ENCODE results near the gene KBTBD4.
"Not testable (repeated sequence)": the region's sequence is repeated elsewhere in the genome, so short reads cannot be mapped to it uniquely, and the experiment has no call there.

Gene KBTBD4

GRCh38 chr11:47589977-47590861, 11.4 kb upstream of the KBTBD4 start:
- DNase-seq, result no peak

DNA sequence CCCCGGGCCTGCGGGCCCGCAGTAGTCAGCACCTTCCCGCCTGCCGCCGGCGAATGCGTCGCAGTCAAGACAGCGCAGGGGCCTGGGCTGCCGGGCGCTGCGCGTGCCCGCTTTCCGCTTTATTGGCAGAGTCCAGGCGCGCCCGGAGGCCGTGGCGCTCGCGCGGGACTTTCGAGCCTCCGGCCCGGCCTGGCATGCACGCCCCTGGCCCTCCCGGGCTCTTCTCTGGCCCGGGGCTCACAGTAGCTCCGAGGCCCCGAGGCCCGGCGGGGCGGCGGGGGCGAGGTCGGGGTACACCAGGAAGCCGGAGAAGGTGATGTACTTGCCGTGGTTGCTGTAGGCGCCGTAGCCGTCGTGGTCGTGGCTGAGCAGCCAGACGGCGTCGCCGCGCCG, 10.8 kb upstream of the KBTBD4 start:
- no peak for DNase-seq

DNA sequence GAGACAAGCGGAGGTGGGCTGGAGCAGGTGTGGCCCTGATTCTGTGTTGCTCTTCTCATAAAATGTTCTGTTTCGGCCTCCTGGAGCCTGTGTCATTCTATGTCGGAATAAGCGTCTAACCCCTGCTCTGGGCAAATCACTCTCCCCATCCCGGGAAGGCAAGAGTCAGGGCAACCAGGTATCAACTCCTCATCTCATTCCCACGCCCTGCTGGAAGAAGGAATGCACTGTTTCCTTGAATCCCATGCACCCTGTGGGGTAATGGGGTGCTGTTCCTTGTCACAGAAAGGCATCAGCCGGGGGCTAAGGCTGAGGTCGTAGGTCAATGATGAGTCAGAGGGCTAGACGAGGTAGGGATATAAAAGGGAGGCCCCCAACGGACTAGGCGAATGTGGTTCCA, 10.3 kb upstream of the KBTBD4 start:
- DNase-seq, result no peak

DNA sequence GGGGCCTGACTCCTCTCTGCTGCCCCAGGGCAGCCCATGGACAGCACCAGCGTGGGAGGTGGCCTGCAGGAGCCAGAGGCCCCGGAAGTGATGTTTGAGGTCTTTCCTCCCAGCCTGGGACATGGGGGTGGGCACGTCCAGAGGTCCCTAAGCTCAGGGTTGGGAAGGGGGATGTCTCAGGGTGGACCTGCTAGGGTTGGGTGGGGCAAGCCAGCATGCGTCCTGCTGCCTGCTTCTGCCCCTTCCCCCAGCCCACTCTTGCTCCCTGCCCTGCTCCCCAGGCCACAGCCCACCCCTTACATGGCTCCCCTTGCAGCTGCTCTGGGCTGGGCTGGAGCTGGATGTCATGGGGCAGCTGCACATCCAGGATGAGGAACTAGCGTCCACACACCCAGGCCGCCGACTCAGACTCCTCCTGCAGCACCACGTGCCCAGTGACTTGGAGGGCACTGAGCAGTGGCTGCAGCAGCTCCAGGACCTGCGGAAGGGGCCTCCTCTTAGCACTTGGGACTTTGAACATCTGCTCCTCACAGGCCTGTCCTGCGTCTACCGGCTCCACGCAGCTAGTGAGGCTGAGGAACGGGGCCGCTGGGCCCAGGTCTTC, 9.1 kb upstream of the KBTBD4 start:
- peak; percentile 88 for DNase-seq

GRCh38 chr11:47587039-47587716, 8.4 kb upstream of the KBTBD4 start:
- DNase-seq, result peak; percentile 33

- no peak for DNase-seq
Observed at GRCh38 chr11:47586098-47586855, 7.5 kb upstream of the KBTBD4 start, which contains the start of gene FAM180B. Gene FAM180B, plus strand, starts transcription at chr11:47586678. Its CDS starts 91 bp downstream, at chr11:47586769.

- DNase-seq, result no peak
Observed at GRCh38 chr11:47583844-47584243, 5.1 kb upstream of the KBTBD4 start.

DNA sequence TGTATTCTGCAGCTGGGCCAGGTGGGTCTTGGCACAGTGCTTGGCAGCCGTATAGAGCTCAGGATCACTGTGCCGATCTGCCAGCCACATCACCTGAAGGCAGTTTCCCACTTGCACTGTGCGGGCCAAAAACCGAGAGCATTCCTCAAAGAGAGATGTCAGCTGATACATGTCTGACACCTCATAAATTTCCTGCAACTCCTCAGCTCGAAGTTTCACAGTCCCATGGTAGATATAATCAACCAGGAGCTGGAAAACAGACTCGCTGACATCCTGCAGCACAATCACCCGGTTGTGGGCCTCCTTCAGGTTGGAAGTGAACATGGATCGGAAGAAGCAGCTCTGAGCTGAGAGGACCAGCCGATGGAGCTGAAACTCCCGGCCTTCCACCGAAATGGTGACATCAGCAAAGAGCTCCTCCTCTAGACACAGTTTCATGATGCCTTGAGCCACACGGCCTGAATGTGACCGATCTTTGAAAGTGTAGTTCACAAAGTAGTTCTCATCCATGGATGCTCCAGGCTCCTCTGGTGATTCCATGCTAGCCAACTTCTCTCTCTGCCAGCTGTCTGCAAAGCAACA, 1.2 kb downstream of the KBTBD4 start:
- no peak for DNase-seq

GRCh38 chr11:47573321-47573720, 5.4 kb downstream of the KBTBD4 start:
- no peak for DNase-seq

- DNase-seq, result no peak
Observed at GRCh38 chr11:47572715-47573255, 6.0 kb downstream of the KBTBD4 start.

GRCh38 chr11:47571895-47572294, 6.9 kb downstream of the KBTBD4 start:
- no peak for DNase-seq

DNA sequence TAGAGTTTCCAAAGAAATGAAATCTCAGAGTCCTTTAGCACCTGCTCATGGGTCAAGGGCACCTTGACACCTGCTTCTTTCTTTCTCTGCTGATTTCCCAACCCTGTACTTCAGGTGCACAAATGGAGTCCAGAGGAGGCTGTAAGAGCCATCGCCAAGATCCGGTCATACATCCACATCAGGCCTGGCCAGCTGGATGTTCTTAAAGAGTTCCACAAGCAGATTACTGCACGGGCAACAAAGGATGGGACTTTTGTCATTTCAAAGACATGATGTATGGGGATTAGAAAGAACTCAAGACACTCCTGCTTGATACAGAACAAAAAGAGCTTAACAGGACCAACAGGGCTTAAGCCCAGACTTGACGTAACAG, 7.4 kb downstream of the KBTBD4 start:
- no peak for DNase-seq

- no peak for DNase-seq
Observed at GRCh38 chr11:47570651-47571356, 8.0 kb downstream of the KBTBD4 start.

DNA sequence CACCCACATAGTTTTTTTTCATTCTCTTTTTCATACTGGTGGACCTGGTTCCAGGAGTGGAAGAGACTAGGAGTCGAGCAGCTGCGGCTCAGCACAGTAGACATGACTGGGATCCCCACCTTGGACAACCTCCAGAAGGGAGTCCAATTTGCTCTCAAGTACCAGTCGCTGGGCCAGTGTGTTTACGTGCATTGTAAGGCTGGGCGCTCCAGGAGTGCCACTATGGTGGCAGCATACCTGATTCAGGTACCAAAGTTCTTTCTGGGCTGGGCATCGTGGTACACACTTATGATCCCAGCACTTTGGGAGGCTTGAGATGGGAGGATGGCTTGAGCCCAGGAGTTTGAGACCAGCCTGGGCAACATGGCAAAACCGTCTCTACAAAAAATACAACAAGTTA, 9.1 kb downstream of the KBTBD4 start:
- DNase-seq, result no peak

DNA sequence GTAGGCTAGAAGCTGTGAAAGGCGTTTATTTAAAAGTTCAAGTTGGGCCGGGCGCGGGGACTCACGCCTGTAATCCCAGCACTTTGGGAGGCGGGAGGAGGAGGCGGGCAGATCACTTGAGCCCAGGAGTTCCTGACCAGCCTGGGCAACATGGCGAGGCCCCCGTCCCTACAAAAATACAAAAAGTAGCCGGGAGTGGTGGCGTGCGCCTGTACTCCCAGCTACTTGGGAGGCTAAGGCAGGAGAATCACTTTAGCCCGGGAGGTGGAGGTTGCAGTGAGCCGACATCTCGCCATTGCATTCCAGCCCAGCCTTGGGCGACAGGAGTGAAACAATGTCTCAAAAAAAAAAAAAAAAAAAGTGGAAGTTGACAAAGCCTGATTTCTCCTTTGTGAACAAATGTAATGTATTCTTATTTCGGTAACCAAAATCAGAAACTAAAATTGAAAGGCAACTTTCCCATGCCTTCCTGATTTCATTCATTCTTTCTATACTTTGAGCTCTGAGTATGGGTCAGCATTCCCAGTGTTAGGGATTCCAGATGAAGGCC, 12.5 kb downstream of the KBTBD4 start:
- DNase-seq, result peak; percentile 51

GRCh38 chr11:47565340-47566148, 13.2 kb downstream of the KBTBD4 start, which contains the start of gene PTPMT1:
Gene PTPMT1, plus strand, starts transcription at chr11:47565599. Its CDS starts 24 bp downstream, at chr11:47565623.
- peak; percentile 93 for DNase-seq

DNA sequence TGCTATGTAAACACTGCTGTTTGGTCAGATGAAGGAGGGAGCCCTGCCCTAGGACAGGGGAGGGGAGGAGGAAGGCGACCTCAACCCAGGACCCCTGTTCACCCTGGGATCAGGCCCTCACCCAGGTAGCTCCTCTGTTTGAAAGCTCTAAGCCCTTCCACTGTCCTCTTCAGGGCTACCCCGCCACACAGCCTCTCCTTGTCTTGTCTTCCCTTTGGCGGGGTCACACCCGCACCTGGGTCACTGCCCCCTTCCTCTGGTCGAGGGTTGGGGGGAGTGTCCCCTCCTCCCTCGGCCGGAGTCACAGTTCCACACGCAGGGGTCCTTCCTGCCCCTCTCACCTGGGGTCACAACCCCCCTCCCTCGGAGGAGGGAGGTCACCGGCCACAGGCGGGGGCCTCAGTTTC, 13.8 kb downstream of the KBTBD4 start:
- peak; percentile 20 for DNase-seq

DNA sequence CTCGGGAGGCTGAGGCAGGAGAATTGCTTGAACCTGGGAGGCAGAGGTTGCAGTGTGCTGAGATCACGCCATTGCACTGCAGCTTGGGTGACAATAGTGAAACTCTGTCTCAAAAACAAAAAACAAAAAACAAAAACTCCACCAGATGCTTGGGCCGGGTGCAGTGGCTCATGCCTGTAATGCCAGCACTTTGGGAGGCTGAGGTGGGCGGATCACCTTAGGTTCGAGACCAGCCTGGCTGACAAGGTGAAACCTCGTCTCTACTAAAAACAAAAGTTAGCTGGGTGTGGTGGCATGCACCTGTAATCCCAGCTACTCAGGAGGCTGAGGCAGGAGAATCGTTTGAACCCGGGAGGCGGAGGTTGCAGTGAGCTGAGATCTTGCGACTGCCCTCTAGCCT, 14.4 kb downstream of the KBTBD4 start:
- DNase-seq, result not testable (repeated sequence)

- DNase-seq, result not testable (repeated sequence)
Observed at GRCh38 chr11:47562393-47562792, 16.4 kb downstream of the KBTBD4 start.

DNA sequence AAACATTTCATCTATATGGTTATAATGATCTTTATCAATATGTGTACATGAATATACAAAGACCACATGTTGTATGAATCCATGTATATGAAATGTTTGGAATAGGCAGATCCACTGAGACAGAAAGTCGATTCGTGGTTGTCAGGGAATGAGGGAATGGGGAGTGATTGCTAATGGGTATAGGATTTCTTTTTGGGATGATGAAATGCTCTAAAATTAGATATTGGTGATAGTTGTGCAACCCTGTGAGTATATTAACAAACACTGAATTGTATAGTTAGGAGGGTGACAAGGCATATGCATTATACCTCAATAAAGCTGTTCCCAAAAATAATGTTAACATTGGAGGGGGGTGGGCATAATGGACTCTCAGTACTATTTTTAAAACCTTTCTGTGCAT, 18.3 kb downstream of the KBTBD4 start:
- DNase-seq, result no peak

Data from hematopoietic multipotent progenitor cell treated with erythropoietin and hydrocortisone succinate and interleukin-3 and kit ligand, for 4 days (in vitro differentiated cells).